NCI-H2171 (cell line): Measurements from ENCODE around the gene CASK.
A peak's percentile ranks its signal among the peaks of the same experiment; 100 is the strongest.

ENCODE experiments used
- DNase-seq: peaks from one replicate; lab custom pipeline; 2025; lab: John Stamatoyannopoulos, UW

The CASK gene

GRCh38 chrX:41827886-41828285 is 95.5 kb downstream of the CASK start:
- DNase-seq: no peak

DNA sequence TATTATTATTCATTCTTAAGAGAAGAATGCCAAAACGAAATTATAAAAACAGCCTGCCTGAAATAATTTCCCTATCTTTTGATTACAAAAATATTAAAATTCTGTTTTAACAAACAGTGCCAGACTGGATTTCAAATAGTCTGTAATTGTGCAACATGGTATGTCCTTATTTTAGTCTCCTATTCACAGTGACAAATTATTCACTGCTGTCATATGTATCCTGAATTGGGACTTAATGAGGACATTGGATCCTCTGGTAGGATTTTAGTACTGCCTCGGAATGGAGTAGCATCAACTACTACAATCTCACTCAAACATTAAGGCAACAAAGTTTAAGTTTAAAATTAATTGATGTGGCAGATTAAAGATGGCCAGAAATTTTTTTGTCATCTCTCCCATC is 97.6 kb downstream of the CASK start:
- no peak for DNase-seq

DNA sequence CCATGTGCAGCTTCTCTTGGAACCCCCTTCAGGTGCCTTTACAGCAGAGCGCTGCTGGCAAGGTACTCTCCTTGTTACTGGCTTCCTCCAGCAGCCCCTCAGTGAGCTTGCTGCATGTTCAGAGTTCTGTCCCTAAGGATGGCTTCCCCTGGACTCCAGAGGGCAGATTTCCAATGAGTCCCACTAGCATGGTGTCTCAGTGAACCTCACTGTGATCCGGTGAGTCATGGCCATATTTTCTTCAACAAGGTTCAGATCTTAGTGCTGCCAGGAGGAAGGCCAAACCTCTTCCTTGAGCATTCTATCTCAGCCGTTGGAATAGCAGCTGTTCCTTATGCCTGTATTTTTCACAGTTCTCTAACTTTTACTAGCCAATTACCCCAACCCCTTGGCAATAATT is 98.8 kb downstream of the CASK start:
- no peak for DNase-seq

- no peak for DNase-seq
Measured at GRCh38 chrX:41823402-41823801, 100.0 kb downstream of the CASK start.

DNA sequence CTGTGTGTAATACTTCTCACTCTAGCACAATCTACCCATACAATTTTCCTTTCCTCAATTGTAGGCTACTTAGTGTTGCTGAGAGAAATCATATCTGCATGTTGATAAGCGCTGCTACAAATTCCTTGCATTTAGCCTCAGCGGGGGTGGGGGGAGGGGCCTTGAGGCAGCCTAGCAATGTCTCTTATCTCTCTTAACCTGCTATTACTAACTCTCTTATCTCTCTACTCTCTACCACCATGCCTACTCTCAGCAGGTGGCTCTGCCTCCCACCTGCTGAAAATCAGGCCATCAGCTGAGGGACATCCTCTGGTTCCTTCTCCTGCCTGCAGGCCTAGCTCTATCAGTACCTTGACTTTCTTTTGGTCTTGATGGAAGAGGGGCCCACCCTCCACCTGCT is 100.5 kb downstream of the CASK start:
- DNase-seq: no peak

- no peak for DNase-seq
Measured at GRCh38 chrX:41808047-41808446, 115.3 kb downstream of the CASK start.

DNA sequence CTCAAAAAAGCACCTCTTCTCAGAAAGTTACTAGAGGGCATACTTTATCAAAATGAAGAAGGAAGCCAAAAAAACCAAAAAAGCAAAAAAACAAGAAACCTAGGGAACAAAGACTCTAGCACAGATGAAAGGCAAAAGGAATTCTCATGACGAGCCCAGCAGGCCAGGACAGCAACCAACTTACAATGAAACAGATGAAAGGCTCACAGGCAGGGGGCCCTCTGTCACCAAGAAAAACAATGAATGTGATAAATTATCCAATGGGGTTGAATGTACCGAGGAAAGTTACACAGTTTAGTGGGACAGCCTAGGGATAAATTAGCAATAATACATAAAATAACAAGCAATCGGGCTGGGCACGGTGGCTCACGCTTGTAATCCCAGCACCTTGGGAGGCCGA is 120.4 kb downstream of the CASK start:
- DNase-seq: no peak

DNA sequence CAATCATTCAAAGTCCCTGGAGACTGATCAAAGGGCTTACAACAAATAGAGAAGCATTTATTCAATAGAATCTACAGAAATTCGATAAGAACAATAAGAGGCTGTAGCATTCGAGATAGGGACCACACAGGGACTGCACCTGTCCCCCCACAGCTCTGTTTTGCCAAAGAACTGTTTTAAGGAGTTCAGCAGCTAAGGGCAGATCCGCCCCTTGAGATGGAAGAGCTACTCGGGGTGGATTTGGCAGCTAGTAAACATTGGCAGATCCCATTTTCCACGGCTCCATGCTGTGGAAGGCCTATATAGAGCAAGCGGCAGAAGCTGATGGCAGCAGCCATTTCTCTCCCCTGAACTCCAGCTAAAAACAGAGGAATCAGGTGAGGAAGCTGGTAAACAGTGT is 123.7 kb downstream of the CASK start:
- no peak for DNase-seq

- DNase-seq: no peak
Measured at GRCh38 chrX:41796577-41796976, 126.8 kb downstream of the CASK start.

- DNase-seq: no peak
Measured at GRCh38 chrX:41796046-41796445, 127.3 kb downstream of the CASK start.

- DNase-seq: no peak
Measured at GRCh38 chrX:41789374-41789773, 134.0 kb downstream of the CASK start.

DNA sequence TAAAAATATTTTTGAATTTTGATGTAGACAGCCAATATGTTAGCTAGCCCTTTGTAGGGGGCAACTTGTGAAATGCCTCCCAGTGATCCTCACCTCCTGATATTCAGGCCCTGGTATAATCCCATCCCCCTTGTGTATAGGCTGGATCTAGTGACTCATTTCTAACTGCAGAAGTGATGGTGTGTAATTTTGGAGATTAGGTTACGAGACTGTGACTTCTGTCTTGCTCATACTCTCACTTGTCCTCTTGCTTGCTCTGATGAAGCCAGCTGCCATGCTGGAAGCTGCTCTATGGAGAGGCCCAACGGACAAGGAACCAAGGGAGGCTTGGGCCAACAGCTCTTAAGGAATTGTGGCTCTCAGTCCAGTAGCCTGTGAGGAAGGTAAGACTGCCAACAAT is 137.7 kb downstream of the CASK start:
- DNase-seq: no peak

DNA sequence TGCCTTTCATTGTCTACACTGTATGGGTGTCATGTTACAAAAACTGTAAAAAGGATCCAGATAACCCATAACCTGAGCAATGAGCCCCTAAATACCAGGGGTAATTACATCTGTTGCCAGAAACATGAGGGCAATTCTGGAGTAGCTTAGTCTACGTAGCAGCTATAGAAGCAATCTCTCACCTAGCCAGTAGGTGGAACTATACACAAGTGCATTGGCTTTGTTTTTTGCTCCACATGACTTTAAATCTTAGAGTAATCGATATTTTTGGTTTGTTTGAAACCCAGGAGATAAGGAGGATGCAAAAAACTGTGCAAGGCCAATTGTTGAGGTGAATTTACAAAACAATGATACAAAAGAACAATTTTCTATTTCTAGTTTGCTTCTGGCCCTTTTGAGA is 141.9 kb downstream of the CASK start:
- DNase-seq: peak; percentile 3

GRCh38 chrX:41779941-41780340 is 143.4 kb downstream of the CASK start:
- no peak for DNase-seq

GRCh38 chrX:41779030-41779564 is 144.3 kb downstream of the CASK start:
- DNase-seq: peak; percentile 26

- no peak for DNase-seq
Measured at GRCh38 chrX:41761702-41762101, 161.7 kb downstream of the CASK start.

GRCh38 chrX:41761169-41761568 is 162.2 kb downstream of the CASK start:
- no peak for DNase-seq

DNA sequence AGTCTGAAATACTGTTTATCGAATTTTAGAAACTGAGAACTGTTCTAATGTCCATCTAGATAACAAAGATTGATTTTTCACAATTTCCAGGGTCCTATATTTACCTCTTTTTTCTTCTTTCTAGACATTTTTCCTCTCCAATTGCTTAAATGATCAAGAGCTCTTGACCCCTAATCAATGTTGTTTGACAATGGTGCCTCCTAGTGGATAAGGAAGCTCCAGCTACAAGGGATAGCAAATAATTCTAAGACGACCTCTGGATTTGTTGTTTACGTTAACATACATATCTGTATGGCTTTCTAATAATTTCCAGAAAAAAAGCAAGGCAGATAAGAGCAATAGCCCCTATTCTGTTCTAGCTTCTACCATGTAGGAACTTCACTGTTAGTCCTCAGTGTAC is 163.5 kb downstream of the CASK start:
- DNase-seq: no peak

DNA sequence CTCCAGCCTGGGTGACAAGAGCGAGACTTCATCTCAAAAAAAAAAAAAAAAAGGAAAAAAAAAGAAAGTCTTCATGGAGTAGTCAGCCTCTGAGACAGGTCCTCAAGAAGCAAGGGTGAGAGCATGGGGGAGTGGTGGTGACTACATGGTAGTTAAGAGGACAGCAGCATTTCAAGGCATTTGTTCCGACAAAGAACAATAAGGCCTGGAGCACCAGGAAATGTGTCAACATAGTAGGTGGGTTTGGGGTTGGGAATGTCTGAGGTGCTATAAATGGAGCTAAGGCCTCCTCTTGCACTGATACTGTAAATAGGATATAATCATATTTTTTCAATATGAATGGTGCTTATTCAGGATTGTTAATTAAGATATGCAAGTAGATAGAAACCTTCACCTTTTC is 165.0 kb downstream of the CASK start:
- no peak for DNase-seq

DNA sequence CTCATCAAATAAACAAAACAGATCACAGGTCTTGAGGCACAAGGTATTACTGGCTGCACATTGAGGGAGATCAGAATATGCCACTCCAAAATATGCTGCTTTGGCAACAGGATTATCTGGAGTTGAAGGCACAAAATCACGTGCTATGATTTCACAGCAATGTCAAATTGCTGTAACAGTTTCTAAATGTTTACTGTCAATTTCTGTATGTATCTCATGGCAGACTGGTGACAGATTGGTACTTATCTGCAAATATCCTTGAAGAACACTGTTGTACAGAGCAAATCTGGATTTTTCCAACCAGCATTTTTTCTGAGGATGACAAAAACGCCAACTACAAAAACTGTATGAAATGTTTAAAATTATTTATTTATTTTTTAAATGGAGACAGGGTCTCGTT is 172.6 kb downstream of the CASK start:
- DNase-seq: no peak

DNA sequence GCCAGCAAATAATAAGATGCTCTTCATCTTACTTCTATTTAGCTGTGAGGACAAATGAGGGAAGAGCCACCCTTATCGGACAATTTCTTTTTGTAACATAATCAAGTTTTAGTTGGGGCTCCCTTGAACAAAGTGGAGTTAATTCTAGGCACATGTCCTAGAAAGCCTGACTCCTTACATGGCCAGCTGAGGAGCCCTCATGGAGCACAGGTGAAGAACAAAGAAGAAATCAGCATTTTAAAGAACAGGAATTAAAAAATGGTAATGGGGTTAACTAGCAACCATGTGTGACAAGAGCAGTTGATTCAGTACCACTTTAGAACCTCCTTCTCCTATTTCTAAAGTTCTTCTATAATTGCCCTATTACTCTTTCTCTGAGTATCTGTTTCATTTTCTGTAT is 183.5 kb downstream of the CASK start:
- no peak for DNase-seq

DNA sequence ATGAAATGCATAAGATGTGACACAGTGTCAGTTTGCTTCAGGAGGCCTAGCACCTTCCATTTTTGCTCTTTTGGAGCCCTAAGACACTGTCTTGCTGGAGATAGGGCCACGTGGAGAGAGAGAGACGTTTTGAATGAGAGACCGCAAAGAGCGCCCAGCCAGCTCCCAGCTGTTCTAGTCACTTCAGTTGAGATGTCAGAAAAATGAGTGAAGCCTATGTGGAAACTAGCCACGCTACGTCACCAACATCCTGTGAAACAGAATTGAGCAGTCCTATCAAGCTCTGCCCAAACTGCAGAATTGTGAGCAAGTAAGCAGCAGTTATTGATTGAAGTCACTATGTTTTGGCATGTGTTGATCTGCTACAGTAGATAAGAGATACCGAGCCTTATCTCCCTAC is 186.3 kb downstream of the CASK start:
- no peak for DNase-seq

DNA sequence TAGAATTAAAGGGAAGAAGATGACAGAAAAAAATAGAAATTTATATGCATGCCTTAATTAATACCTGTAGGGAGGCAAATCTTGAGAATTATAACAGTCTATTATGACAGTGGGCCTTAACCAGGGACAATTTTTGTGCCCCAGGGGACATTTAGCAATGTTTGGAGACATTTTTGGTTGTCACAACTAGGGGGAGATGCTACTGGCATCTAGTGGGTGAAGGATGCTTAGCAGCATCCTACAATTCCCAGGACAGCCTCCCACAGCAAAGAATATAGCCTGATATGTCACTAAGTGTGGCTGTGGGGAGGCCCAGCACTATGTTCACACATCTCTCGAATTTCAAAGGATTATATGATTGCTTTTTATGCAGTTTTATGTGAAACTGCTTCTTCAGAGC is 188.8 kb downstream of the CASK start:
- no peak for DNase-seq

DNA sequence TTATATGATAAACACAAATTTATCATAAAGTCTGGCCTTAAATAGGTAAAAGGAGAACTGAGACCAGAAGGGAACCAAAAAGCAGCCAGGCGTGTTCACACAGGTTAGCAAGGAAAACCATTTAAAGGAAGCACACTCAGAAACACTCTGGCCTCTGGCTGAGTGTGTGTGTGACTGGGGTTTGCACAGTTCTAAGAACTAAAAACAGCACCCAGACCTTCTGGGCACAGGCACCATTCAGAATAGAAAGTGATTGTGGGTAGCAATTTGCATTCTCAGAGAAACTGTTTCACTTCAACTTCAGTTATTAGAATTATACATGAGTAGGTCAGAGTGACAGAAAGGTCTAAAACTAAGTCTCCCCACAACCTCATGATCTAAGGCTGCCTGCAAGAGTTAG is 189.4 kb downstream of the CASK start:
- DNase-seq: no peak

- no peak for DNase-seq
Measured at GRCh38 chrX:41732260-41732659, 191.1 kb downstream of the CASK start.
